ENCODE measurements around the gene MAX. TPM values are rescaled to one million over a fixed set of nuclear protein-coding genes. Genes with fewer than 3 reads are reported as not detected.

The MAX gene
- total RNA-seq, 1 donor from 2014 or later = 116 TPM

DNA sequence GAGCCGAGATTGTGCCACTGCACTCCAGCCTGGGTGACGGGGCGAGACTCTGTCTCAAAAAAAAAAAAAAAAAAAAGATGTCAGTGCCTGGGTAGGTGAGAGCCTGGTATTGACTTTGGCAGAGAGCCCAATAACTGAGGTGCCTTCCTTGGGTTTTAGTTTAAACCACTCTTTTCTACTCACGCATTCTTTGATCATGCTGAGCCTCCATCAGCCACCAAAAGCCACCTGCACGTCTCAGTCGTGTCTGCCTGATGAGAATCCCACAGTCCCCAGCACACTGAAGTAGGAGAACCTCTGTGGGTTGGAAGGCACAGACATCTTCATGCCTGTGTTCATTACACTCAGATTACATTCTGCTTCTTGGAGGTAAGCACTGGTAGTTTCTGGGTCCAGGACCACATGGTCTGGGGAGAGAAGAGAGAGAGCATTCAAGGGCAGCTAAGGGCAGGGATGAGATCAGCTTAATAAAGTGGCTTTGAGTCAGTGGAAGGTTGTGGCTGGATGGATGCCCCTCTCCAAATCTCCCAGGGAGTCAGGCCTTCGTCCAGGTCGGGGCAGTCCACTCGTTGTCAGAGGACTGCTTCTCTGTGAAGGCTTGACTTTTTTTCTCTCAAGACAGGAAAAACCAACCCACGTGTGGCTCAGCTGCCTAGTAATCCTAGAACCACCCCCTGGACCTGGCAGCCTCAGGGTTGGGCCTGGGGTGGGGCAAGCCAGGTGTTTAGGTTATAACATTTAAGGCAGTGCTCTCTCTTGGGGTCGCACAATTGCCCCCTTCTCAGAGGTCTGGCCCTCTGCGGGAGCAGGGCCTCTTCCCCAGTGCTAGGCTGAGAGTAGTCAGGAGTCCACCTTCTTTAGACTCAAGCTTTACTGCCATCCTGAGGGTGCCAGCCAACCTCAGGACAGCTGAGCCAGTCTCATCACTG, 32.6 kb upstream of the MAX start:
- ATAC-seq (ENCODE audit: low read depth) = no peak

DNA sequence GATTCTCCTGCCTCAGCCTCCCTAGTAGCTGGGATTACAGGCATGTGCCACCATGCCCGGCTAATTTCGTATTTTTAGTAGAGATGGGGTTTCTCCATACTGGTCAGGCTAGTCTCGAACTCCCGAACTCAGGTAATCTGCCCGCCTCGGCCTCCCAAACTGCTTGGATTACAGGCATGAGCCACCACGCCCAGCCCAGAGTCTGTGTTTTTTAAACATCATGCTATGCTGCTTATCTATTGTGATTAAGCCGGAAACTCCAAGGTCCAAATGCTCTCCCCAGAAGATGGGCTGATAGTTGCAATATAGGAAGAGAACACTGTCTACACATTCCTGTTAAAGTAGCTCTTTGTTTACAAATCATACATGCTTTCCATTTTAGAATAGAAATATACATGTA, 30.5 kb upstream of the MAX start:
- Mint-ChIP-seq H3K27me3 (no peaks in the 10 kb centered on the region), H3K9me3 (no peaks in the 10 kb centered on the region), H3K4me1 (no peaks in the 10 kb centered on the region), H3K27ac (no peak overlapping the region), H3K4me3 (no peak overlapping the region), H3K36me3 (ENCODE audit: low read depth) (no peaks in the 10 kb centered on the region)
- ChIA-PET CTCF (no interaction called here), POLR2A (no interaction called here)
- intact Hi-C loops (cut with micrococcal nuclease) = no loop called here
- no peak for ATAC-seq (ENCODE audit: low read depth)
- TF ChIP-seq CTCF (IDR thresholded peaks at IDR 0.05) = no peak
- DNase-seq = no peak

More for the DNA sequence above, 32.6 kb upstream of the MAX start:
- Mint-ChIP-seq H3K4me3 (no peak overlapping the region), H3K4me1 (no peaks in the 10 kb centered on the region), H3K9me3 (no peaks in the 10 kb centered on the region), H3K36me3 (ENCODE audit: low read depth) (no peaks in the 10 kb centered on the region), H3K27me3 (no peaks in the 10 kb centered on the region), H3K27ac (no peak overlapping the region)
- POLR2A ChIA-PET = interaction anchor here (0.7 kb wide), 1 partner anchor 371 kb away, joined by 9 read pairs; no protein-coding TSS in a partner anchor
- no peak for DNase-seq
- TF ChIP-seq CTCF (IDR thresholded peaks at IDR 0.05) = no peak
- CTCF ChIA-PET = no interaction called here
- intact Hi-C loops (cut with micrococcal nuclease) = no loop called here

DNA sequence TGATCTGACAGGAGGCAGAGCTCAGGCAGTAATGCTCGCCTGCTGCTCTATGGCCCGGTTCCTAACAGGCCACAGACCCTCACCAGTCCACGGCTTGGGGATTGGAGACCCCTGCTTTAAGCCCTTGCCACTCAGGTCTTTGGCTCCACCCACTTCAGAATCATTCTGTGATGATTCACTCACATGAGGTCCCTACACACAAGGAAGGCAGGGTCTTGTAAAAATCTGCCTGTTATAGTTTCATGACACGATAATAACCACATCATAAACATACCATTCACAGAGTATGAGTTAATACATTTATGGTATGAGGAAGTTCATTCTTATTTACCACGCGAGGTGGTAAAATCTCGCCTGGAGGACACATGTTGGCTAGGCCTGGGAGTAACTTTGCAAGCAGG, 29.0 kb upstream of the MAX start:
- intact Hi-C loops (cut with micrococcal nuclease) = no loop called here
- POLR2A ChIA-PET = no interaction called here
- Mint-ChIP-seq H3K9me3 (no peaks in the 10 kb centered on the region), H3K4me1 (no peaks in the 10 kb centered on the region), H3K4me3 (no peak overlapping the region), H3K27me3 (no peaks in the 10 kb centered on the region), H3K36me3 (ENCODE audit: low read depth) (no peaks in the 10 kb centered on the region), H3K27ac (no peak overlapping the region)
- DNase-seq (no peak), ATAC-seq (ENCODE audit: low read depth) (no peak)
- TF ChIP-seq CTCF (IDR thresholded peaks at IDR 0.05) = no peak
- CTCF ChIA-PET = no interaction called here

DNA sequence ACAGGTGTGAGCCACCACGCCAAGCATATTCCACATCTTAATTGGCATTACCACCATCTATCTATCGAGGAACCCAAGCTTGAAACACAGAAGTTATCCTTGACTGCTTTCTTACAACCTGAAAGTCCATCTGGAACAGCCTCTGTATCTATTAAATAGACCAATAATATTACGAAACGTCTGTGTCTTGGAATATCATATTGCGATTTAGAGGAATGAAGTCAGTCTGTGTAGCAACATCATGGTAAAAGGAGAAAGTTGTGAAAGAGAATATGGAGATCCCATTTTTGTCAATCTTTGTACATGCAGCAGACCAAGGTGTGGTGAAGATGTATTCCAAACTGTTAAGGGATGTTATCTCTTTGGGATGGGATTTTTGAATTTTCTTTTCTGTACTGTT, 25.8 kb upstream of the MAX start:
- intact Hi-C loops (cut with micrococcal nuclease) = no loop called here
- H3K27me3 Mint-ChIP-seq = peaks cover 6% of the 10 kb centered on the region
- no peaks in the 10 kb centered on the region for H3K9me3 Mint-ChIP-seq
- H3K4me3 Mint-ChIP-seq = no peak overlapping the region
- POLR2A ChIA-PET = no interaction called here
- TF ChIP-seq CTCF (IDR thresholded peaks at IDR 0.05) = no peak
- no peak overlapping the region for H3K27ac Mint-ChIP-seq
- H3K4me1 Mint-ChIP-seq = no peaks in the 10 kb centered on the region
- DNase-seq (no peak), ATAC-seq (ENCODE audit: low read depth) (no peak)
- CTCF ChIA-PET = no interaction called here
- no peaks in the 10 kb centered on the region for H3K36me3 Mint-ChIP-seq (ENCODE audit: low read depth)

DNA sequence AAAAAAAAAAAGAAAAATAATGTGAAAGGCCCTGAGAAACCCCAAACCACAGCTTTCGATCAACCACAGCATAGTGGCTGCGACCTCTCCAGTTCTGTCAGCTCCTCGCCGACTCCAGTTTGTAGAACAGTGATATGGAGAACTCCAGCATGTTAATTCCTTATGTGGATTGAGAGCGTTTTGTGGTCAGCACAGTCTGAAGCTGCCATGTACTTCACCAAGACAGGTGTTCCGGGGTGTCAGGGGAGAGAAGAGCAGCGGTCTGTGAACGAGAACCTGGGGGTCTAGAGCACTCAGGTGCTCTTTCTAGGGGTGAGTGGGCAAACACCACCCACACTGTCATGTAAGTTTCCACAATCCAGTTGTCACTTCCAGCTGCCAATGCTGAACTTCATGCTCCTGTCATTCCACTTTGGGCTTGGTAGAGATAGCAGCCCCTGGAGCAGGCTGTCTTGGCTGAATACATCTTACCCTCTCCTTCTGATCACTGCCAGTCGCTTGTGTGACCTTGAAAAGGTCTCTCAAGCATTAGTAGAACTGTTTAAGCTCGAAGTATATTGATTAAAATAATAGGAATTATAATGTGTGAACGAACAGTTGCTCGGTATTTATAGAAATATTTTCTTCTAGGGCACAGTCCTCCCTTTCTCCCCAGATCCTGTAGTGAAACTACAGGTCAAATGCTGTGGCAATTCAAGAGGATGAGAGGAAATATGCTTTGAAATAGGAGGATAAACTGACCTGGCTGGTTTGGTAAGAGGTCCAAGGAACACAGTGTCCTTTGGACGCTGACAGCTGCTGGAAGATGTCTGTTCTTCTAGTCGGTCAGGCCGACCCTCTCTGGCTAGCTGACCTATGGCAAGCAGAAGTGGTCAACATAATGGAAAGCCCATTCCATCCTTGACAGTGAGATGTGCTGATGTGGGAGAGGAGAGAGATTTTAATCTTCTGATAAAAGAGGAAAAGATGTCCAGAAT, 15.7 kb upstream of the MAX start:
- Mint-ChIP-seq H3K9me3 (no peaks in the 10 kb centered on the region), H3K4me3 (no peak overlapping the region), H3K27ac (no peak overlapping the region), H3K36me3 (ENCODE audit: low read depth) (no peaks in the 10 kb centered on the region), H3K27me3 (no peaks in the 10 kb centered on the region), H3K4me1 (peaks cover 4% of the 10 kb centered on the region)
- no peak for TF ChIP-seq CTCF (IDR thresholded peaks at IDR 0.05)
- intact Hi-C loops (cut with micrococcal nuclease) = no loop called here
- ChIA-PET POLR2A (no interaction called here), CTCF (no interaction called here)
- ATAC-seq (ENCODE audit: low read depth) = no peak
- no peak for DNase-seq

Data from activated B cell treated with CpG ODN at 0.5 μM for 24 hours (primary cell).